Skeletal muscle satellite cell (primary cell): ENCODE results near the gene USP16.
A peak's percentile ranks its signal among the peaks of the same experiment; 100 is the strongest.
"Not testable (repeated sequence)": the region's sequence is repeated elsewhere in the genome, so short reads cannot be mapped to it uniquely, and the experiment has no call there.

ENCODE experiments used
- H3K27me3 ChIP-seq: 2 replicates; pipeline ENCODE4 v1.7.0; 2013; ENCODE audit warnings: low read length; ENCODE audit not compliant: control insufficient read depth, insufficient read depth
- H3K36me3 ChIP-seq: 2 replicates; pipeline ENCODE4 v1.7.0; 2013; ENCODE audit warnings: mild to moderate bottlenecking, control low read depth, low read length; ENCODE audit not compliant: insufficient read depth
- H3K4me1 ChIP-seq: 2 replicates; pipeline ENCODE4 v1.7.0; 2013; ENCODE audit warnings: low read length; ENCODE audit not compliant: control insufficient read depth, insufficient read depth
- H3K4me2 ChIP-seq: 2 replicates; pipeline ENCODE4 v1.7.0; 2013; ENCODE audit warnings: mild to moderate bottlenecking, low read length
- H3K4me3 ChIP-seq: 2 replicates; pipeline ENCODE4 v1.7.0; 2013; ENCODE audit warnings: low read length
- H3K9ac ChIP-seq: 2 replicates; pipeline ENCODE4 v1.7.0; 2013; ENCODE audit warnings: mild to moderate bottlenecking, low read depth, low read length, moderate library complexity
- H3K9me3 ChIP-seq: replicated peaks from 2 replicates; pipeline ENCODE4 v1.7.0; 2013; ENCODE audit warnings: mild to moderate bottlenecking, control low read depth, low read length

The USP16 gene

DNA sequence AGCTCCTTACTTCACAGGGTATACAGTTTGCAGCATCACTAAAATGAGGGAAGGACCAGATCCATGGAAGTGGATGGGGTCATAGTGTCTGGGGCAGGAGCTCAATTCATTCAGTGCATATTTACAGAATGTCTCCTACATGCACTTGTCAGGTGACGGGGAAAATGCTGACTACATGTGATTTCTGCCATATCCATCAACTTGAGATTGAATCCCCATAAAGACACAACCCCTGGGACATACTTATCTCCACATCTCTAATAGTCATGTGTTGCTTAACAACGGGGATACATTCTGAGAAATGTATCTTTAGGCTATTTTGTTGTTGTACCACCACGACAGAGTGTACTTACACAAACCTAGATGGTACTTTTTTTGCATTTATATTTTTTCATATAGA is 17.3 kb upstream of the USP16 start:
- H3K36me3 ChIP-seq = peaks cover 13% of the 10 kb centered on the region
- no peaks in the 10 kb centered on the region for H3K9me3 ChIP-seq
- no peak overlapping the region for H3K4me3 ChIP-seq
- H3K9ac ChIP-seq = no peak overlapping the region
- H3K27me3 ChIP-seq = no peaks in the 10 kb centered on the region
- H3K4me1 ChIP-seq = no peaks in the 10 kb centered on the region
- no peak overlapping the region for H3K4me2 ChIP-seq

DNA sequence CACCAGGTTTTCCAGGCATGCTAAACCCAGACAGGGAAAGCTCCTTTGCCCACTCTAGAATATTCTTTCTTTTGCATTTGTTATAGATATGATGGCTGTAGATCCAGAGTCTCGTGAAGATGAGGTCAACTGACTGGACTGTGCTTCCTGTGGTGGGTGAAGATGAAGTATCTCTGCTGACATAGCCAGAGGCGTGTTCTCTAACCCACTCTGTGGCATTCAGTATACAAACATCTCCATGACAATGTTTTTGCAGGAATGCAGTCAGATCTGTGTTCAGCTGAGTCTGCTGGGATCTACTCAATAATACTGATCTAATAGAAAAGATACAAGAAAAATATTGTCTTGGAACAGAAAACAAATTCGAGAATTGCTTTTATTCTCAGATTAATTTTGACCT is 16.7 kb upstream of the USP16 start:
- Histone ChIP-seq H3K9ac (no peak overlapping the region), H3K9me3 (no peaks in the 10 kb centered on the region), H3K27me3 (no peaks in the 10 kb centered on the region), H3K4me3 (no peak overlapping the region), H3K4me1 (no peaks in the 10 kb centered on the region), H3K4me2 (no peak overlapping the region), H3K36me3 (peaks cover 13% of the 10 kb centered on the region)

DNA sequence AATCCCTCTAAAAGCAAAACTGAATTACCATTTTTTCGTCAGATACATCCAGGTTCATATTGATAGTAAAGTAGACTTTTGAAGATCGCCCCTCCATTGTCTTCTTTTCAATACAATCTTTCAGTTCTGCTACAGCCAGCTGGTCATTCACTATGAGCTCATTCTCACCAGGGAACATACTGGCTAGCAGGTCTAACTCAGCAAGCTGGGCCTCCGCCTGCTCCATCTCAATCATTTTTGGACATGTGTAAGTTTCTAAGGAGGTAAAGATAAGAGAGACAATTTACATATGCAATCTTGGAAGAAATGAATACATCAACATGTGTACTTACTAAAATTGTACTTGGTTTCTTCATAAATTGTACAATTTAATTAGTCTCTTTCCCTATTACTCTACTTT is 16.1 kb upstream of the USP16 start:
- H3K9ac ChIP-seq = no peak overlapping the region
- no peak overlapping the region for H3K4me3 ChIP-seq
- no peaks in the 10 kb centered on the region for H3K4me1 ChIP-seq
- peaks cover 13% of the 10 kb centered on the region for H3K36me3 ChIP-seq
- no peak overlapping the region for H3K4me2 ChIP-seq
- H3K9me3 ChIP-seq = no peaks in the 10 kb centered on the region
- H3K27me3 ChIP-seq = no peaks in the 10 kb centered on the region

DNA sequence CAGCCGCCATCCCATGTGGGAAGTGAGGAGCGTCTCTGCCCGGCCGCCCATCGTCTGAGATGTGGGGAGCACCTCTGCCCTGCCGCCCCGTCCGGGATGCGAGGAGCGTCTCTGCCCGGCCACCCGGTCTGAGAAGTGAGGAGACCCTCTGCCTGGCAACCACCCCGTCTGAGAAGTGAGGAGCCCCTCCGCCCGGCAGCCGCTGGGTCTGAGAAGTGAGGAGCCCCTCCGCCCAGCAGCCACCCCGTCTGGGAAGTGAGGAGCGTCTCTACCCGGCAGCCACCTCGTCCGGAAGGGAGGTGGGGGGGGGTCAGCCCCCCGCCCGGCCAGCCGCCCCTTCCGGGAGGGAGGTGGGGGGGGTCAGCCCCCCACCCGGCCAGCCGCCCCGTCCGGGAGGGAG is 13.2 kb upstream of the USP16 start:
- H3K4me3 ChIP-seq, H3K9me3 ChIP-seq, H3K4me1 ChIP-seq, H3K4me2 ChIP-seq, H3K27me3 ChIP-seq, H3K9ac ChIP-seq: not testable (repeated sequence)
- H3K36me3 ChIP-seq = peaks cover 13% of the 10 kb centered on the region

DNA sequence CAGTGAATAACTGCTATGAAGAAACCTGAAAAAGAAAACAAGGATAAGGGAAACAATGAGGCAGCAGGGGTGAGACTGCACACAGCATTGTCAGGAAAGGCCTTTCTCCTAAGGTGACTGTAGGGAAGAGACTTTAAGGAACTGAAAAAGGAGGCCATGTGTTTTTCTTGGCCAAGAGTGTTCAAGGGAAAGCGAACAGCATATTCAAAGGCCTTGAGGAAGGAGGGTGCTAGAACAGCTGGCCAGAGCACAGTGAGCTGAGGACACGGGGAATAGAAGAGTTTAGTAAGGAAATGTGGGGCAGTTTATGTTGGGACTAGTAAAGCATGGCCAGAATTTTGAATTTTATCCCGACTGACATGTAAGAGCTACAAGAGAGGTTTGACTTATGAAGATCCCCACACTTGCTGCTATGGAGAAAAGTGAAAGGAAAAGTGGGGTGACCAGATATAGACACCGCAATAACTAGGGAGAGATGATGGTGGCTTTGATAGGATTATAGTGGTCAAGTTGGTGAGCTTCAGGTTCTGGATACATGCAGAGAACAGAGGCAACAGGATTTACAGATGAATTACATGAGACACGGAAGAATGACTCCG is 6.7 kb upstream of the USP16 start:
- H3K27me3 ChIP-seq = no peaks in the 10 kb centered on the region
- peak overlapping the region; percentile 89 for H3K4me2 ChIP-seq
- H3K9ac ChIP-seq = peak overlapping the region; percentile 90
- H3K36me3 ChIP-seq = no peaks in the 10 kb centered on the region
- peak overlapping the region; percentile 93 for H3K4me3 ChIP-seq
- H3K9me3 ChIP-seq = no peaks in the 10 kb centered on the region
- peaks cover 14% of the 10 kb centered on the region for H3K4me1 ChIP-seq

DNA sequence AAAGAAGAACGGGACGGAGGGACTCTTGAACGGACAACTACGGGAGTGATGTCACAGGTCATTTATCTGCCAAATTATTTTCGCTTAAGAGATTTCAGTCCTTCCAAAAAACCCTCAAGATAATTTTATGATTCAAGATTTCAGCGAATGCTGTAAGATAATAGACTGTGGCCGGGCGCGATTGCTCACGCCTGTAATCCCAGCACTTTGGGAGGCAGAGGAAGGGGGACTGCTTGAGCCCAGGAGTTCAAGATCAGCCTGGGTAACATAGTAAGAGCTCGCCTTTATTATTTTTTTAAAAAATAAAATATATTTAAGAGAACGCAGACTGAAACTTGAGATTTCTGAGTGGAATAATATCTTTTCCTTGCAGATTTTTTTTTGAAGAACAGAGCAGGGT is 5.9 kb upstream of the USP16 start:
- H3K27me3 ChIP-seq = no peaks in the 10 kb centered on the region
- no peaks in the 10 kb centered on the region for H3K9me3 ChIP-seq
- peak overlapping the region; percentile 89 for H3K4me2 ChIP-seq
- no peaks in the 10 kb centered on the region for H3K36me3 ChIP-seq
- H3K4me3 ChIP-seq = peak overlapping the region; percentile 93
- peak overlapping the region; percentile 90 for H3K9ac ChIP-seq
- peaks cover 14% of the 10 kb centered on the region for H3K4me1 ChIP-seq

DNA sequence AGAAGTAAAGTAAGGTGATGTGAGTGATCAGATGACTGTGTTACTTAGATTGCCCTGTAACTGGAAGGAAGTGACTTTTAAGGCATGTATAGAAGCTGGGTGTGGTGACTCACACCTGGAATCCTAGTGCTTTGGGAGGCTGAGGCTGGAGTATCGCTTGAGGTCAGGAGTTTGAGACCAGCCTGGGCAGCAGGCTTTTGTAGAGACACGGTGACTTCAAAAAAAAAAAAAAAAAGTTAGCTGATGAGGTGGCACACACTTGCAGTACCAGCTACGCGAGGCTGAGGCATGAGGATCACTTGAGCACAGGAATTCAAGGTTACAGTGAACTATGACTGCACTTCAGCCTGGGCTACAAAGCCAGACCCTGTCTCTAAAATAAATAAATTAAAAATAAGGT is 2.3 kb upstream of the USP16 start:
- H3K4me2 ChIP-seq = no peak overlapping the region
- H3K36me3 ChIP-seq = no peaks in the 10 kb centered on the region
- H3K27me3 ChIP-seq = no peaks in the 10 kb centered on the region
- no peak overlapping the region for H3K4me3 ChIP-seq
- H3K9ac ChIP-seq = no peak overlapping the region
- H3K4me1 ChIP-seq = peaks cover 25% of the 10 kb centered on the region
- no peaks in the 10 kb centered on the region for H3K9me3 ChIP-seq

DNA sequence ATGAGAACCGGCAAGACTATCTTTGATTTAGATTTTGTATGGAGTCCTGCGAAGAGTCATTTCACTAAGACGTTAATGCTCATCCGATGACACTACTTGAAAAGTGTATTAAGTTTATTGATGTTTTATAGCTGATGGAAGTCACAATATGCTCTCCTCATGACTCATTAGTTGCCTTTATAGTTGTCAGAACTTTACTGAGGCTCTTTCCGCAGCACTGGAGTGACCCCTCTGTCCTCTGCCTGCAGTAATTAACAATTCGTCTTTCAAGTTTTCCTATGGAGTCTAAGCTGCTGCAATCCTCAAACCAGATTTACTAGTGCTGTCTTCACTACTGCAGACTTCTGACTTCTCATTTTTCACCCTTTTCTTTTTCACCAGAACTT is 853 bp downstream of the USP16 start:
- H3K27me3 ChIP-seq = no peaks in the 10 kb centered on the region
- H3K4me3 ChIP-seq = peak overlapping the region; percentile 81
- H3K36me3 ChIP-seq = peaks cover 9% of the 10 kb centered on the region
- H3K9me3 ChIP-seq = no peaks in the 10 kb centered on the region
- H3K4me1 ChIP-seq = peaks cover 12% of the 10 kb centered on the region
- peak overlapping the region; percentile 87 for H3K4me2 ChIP-seq
- peak overlapping the region; percentile 92 for H3K9ac ChIP-seq

DNA sequence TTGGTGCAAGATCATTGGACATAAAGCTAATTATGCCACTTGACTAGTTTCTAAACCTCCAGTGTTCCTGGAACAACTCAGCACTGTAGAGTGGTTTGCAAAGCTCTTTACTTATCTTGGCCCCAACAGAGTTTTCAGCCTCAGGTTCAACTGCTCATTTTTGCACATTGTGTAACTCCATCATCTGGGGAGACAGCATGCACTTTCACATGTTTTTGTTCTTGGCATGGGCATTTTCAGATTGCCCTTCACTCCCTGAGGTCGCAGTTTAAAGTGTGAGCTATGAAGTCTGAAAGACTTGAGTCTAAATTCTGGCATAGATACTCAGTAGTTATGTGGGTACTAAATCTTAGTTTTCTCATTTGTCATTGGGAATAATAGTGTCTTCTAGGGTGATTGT is 5.1 kb downstream of the USP16 start:
- peaks cover 34% of the 10 kb centered on the region for H3K36me3 ChIP-seq
- no peak overlapping the region for H3K4me2 ChIP-seq
- no peak overlapping the region for H3K4me3 ChIP-seq
- no peak overlapping the region for H3K9ac ChIP-seq
- H3K4me1 ChIP-seq = peaks cover 8% of the 10 kb centered on the region
- no peaks in the 10 kb centered on the region for H3K9me3 ChIP-seq
- H3K27me3 ChIP-seq = no peaks in the 10 kb centered on the region

DNA sequence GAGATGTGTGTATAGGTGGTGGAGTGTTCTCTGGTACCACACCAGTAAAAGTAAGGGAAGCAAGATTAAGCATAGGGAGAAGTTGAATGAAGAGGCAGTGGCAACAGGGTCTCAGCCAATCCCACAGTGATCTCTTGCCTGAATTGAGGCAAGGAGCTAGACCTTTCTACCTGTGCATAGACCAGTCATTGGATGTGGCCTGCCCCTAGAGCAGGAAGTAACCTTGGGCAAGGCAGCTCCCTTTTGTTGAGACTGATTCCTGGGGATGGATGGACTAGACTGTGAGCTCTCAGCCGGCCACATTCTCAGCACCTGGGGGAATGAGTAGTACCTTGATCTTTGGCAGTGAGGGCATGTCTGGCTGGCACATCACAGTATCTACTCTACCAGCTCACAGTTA is 6.4 kb downstream of the USP16 start:
- no peak overlapping the region for H3K9ac ChIP-seq
- no peak overlapping the region for H3K4me3 ChIP-seq
- H3K4me2 ChIP-seq = no peak overlapping the region
- H3K9me3 ChIP-seq = no peaks in the 10 kb centered on the region
- peaks cover 2% of the 10 kb centered on the region for H3K4me1 ChIP-seq
- H3K27me3 ChIP-seq = no peaks in the 10 kb centered on the region
- peaks cover 35% of the 10 kb centered on the region for H3K36me3 ChIP-seq

DNA sequence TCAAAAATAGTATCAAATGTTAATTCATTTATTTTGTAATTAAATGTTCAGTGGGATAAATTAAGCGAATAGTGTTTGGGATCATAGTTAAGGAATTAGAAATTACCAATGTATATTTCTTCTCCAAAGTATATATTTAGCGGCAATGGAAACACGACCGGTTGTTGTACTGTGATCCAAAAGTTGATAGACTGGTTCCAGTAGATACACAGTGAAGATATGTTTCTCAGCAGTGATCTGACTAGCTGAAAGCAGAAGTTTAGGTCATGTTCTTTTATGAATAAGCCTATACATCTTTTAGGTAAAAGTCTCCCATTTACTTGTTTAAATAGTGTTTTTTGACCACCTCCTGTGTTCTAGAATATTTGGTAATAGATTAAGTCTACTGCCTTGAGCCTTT is 8.8 kb downstream of the USP16 start:
- Histone ChIP-seq H3K9me3 (no peaks in the 10 kb centered on the region), H3K9ac (no peak overlapping the region), H3K27me3 (no peaks in the 10 kb centered on the region), H3K4me1 (no peaks in the 10 kb centered on the region), H3K4me3 (no peak overlapping the region), H3K36me3 (peaks cover 56% of the 10 kb centered on the region), H3K4me2 (no peak overlapping the region)

DNA sequence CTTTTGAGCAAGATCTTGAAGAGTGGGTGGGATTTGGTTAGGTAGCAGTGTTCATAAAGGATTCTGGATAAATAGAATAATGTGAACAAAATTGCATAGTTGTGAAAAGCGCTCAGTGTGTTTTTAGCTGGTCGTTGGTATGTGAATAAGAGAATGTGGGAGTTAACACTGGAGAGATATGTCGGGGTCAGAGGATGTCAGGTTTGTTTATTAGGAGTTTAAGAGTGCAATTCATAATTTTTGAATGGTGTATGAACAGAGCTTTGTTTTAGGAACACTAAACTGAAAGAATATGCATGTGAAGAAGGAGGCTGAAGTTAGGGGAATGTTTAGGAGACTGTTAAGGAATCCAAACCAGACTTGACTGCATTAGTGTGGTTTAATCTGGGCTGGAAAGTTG is 9.4 kb downstream of the USP16 start:
- no peaks in the 10 kb centered on the region for H3K4me1 ChIP-seq

More for the DNA sequence above, 9.4 kb downstream of the USP16 start:
- Histone ChIP-seq H3K4me2 (no peak overlapping the region), H3K9me3 (no peaks in the 10 kb centered on the region), H3K27me3 (no peaks in the 10 kb centered on the region), H3K36me3 (peaks cover 61% of the 10 kb centered on the region), H3K9ac (no peak overlapping the region), H3K4me3 (no peak overlapping the region)
